Astrocyte (in vitro differentiated cells and primary cell): ENCODE data around the gene SLC7A10.

Source experiments
- CTCF ChIP-seq: IDR thresholded peaks from 2 replicates; pipeline ENCODE4 v1.5.1; 2011; ENCODE audit warnings: low read depth, mild to moderate bottlenecking, inconsistent platforms, low read length, moderate library complexity; ENCODE audit not compliant: insufficient read depth
- EZH2 ChIP-seq: IDR thresholded peaks from 2 replicates; pipeline ENCODE4 v1.6.1; 2012; ENCODE audit warnings: mild to moderate bottlenecking, low read length, inconsistent platforms; ENCODE audit not compliant: insufficient read depth

- no peak for TF ChIP-seq CTCF
- no peak for TF ChIP-seq EZH2
Observed at GRCh38 chr19:33251076-33251475, 25.4 kb upstream of the SLC7A10 start.
